K562 (cell line): ENCODE measurements around the gene ZNF652. TPM values are rescaled to one million over a fixed set of nuclear protein-coding genes. Genes with fewer than 3 reads are reported as not detected.

ENCODE experiments used
- ATAC-seq: fragments of 200-7000 bp; cut with Tn5 transposase; 3 replicates; pipeline ENCODE4 v1.9.1; 2020; ENCODE audit warnings: moderate library complexity
- BruUV-seq: library from RNA; stranded (reverse); fragments of 400-500 nt; replicated peaks from 2 replicates; lab custom pipeline; 2021; lab: Mats Ljungman, UMichigan
- CTCF ChIA-PET: fragments of 300-600 bp; formaldehyde crosslinking; extraction: SDS; loops from one replicate; lab custom pipeline; 2021; ENCODE audit warnings: low intra/inter-chr PET ratio; lab: Yijun Ruan, JAX
- POLR2A ChIA-PET: fragments of 300-600, 350-650 bp; sonication (Branson Sonifier 250); formaldehyde crosslinking; extraction: SDS; loops from one replicate; lab custom pipeline; 2021; ENCODE audit warnings: antibody characterized with exemption, inconsistent platforms; lab: Yijun Ruan, JAX
- DNase-seq, 4 experiments: peaks; one replicate each; pipeline versions ENCODE4 v3.0.0 to v3.0.0-alpha.2; 2011 to 2018; ENCODE audit warnings: low spot score in 3 of 4, mixed read lengths in 3 of 4; ENCODE audit errors: extremely low read depth in 1 of 4
- FAIRE-seq: peaks from 2 replicates; lab custom pipeline; 2011; peaks lifted over from hg19 to GRCh38; lab: Jason Lieb, UNC
- H2AFZ ChIP-seq: 2 replicates; pipeline ENCODE4 v1.6.0; 2011; ENCODE audit warnings: low read depth, low read length, control low read depth, inconsistent platforms
- H3K27ac ChIP-seq: fragments of 200-600 bp; 3 replicates; pipeline ENCODE4 v1.8.0; 2011; ENCODE audit warnings: low read depth, mild to moderate bottlenecking, control low read depth, inconsistent platforms, low read length, moderate library complexity, mixed read lengths; ENCODE audit errors: extremely low read depth
- H3K27me3 ChIP-seq, 2 experiments: fragments of 300-600 bp in 1 of 2; 2 replicates in 1 of 2; 3 replicates in 1 of 2; pipeline versions ENCODE4 v1.6.0 to v1.8.0; 2011; ENCODE audit warnings: inconsistent platforms in 2 of 2, low read length in 2 of 2, mild to moderate bottlenecking in 1 of 2, mixed read lengths in 1 of 2, moderate library complexity in 1 of 2; ENCODE audit not compliant: control insufficient read depth in 2 of 2, insufficient read depth in 2 of 2
- H3K36me3 ChIP-seq: fragments of 300-600 bp; 3 replicates; pipeline ENCODE4 v1.8.0; 2011; ENCODE audit warnings: mild to moderate bottlenecking, low read length, inconsistent platforms; ENCODE audit not compliant: control insufficient read depth, insufficient read depth
- H3K4me1 ChIP-seq, 2 experiments: fragments of 200-600 bp in 1 of 2; replicated peaks in 1 of 2; 2 replicates in 1 of 2; 3 replicates in 1 of 2; pipeline versions ENCODE4 v1.5.1 to v1.8.0; 2011; ENCODE audit warnings: inconsistent platforms in 2 of 2, low read length in 2 of 2, mild to moderate bottlenecking in 1 of 2, mixed read lengths in 1 of 2, moderate library complexity in 1 of 2; ENCODE audit not compliant: control insufficient read depth in 2 of 2, insufficient read depth in 2 of 2
- H3K4me2 ChIP-seq: 2 replicates; pipeline ENCODE4 v1.6.1; 2011; ENCODE audit warnings: low read length, control low read depth, inconsistent platforms, mixed read lengths; ENCODE audit not compliant: insufficient read depth
- H3K4me3 ChIP-seq: fragments of 200-600 bp; sonication (generic), shearing (Covaris generic); 2 replicates; pipeline ENCODE4 v1.5.1; 2016; ENCODE audit warnings: control low read depth, inconsistent platforms
- H3K79me2 ChIP-seq: fragments of 200-600 bp; 3 replicates; pipeline ENCODE4 v1.8.0; 2011; ENCODE audit warnings: low read length, inconsistent platforms; ENCODE audit not compliant: control insufficient read depth, insufficient read depth
- H3K9ac ChIP-seq, 2 experiments: 2 replicates each; pipeline versions ENCODE4 v1.6.0 to v1.6.1; 2011; ENCODE audit warnings: low read depth in 2 of 2, low read length in 2 of 2, control low read depth in 1 of 2, inconsistent platforms in 1 of 2, mild to moderate bottlenecking in 1 of 2, mixed read lengths in 1 of 2; ENCODE audit not compliant: insufficient read depth in 1 of 2
- H3K9me1 ChIP-seq: one replicate; pipeline ENCODE4 v1.6.0; 2011; ENCODE audit warnings: inconsistent platforms, mild to moderate bottlenecking, low read length, moderate library complexity; ENCODE audit not compliant: control insufficient read depth, insufficient read depth
- H3K9me3 ChIP-seq: replicated peaks from 2 replicates; pipeline ENCODE4 v1.5.1; 2011; ENCODE audit warnings: low read depth, low read length, inconsistent platforms; ENCODE audit not compliant: control insufficient read depth, insufficient read depth
- H4K20me1 ChIP-seq: replicated peaks from 2 replicates; pipeline ENCODE4 v1.6.1; 2011; ENCODE audit warnings: low read length, inconsistent platforms, mixed read lengths; ENCODE audit not compliant: control insufficient read depth, insufficient read depth
- HCFC1 ChIP-seq: IDR thresholded peaks from 2 replicates; pipeline ENCODE4 v1.6.1; 2012; ENCODE audit warnings: low read depth, low read length, improper control_type of control experiment
- MAX ChIP-seq: sonication (generic); formaldehyde crosslinking; IDR thresholded peaks from 2 replicates; pipeline ENCODE4 v1.9.0; 2022; ENCODE audit warnings: mild to moderate bottlenecking, missing genetic modification reagents
- MTA1 ChIP-seq: fragments of 450-650 bp; IDR thresholded peaks from 2 replicates; pipeline ENCODE4 v1.6.1; 2017; ENCODE audit warnings: borderline replicate concordance
- NELFE ChIP-seq: IDR thresholded peaks from 2 replicates; pipeline ENCODE4 v1.6.1; 2011; ENCODE audit warnings: mild to moderate bottlenecking; ENCODE audit not compliant: insufficient read depth, insufficient read length
- RBM25 ChIP-seq: fragments of 200-400 bp; formaldehyde crosslinking; IDR thresholded peaks from 2 replicates; pipeline ENCODE4 v1.6.1; 2018; ENCODE audit warnings: low read length, low read depth, moderate library complexity; ENCODE audit not compliant: severe bottlenecking
- RFX7 ChIP-seq: fragments of 250-450 bp; sonication (Bioruptor Pico); IDR thresholded peaks from 2 replicates; pipeline ENCODE4 v1.5.1; 2021; ENCODE audit warnings: mild to moderate bottlenecking
- ZNF277 ChIP-seq: fragments of 250-450 bp; sonication (Bioruptor Pico); IDR thresholded peaks from 2 replicates; pipeline ENCODE4 v1.8.0; 2022; ENCODE audit warnings: inconsistent platforms, mild to moderate bottlenecking, moderate library complexity, borderline replicate concordance
- ZNF785 ChIP-seq: fragments of 250-450 bp; sonication (Bioruptor Pico); IDR thresholded peaks from 2 replicates; pipeline ENCODE4 v1.4.0; 2020; ENCODE audit warnings: mild to moderate bottlenecking
- WGBS: fragments of 100-300 bp; shearing (Covaris generic); methylation state at CpG from one replicate; pipeline ENCODE4 v1.1.6; 2016; ENCODE audit warnings: low coverage, mixed read lengths; ENCODE audit not compliant: insufficient coverage; ENCODE audit errors: missing lambda C conversion rate; 5-methylcytosine and 5-hydroxymethylcytosine counted together
- in situ Hi-C: fragments of 300-500 bp; cut with MboI; formaldehyde crosslinking; loops from 4 replicates; pipeline ENCODE4 v1.15.0; 2018; ENCODE audit warnings: inconsistent platforms, mixed read lengths
- intact Hi-C: fragments of 100-400 bp; cut with micrococcal nuclease; formaldehyde crosslinking; loops from 2 replicates; pipeline ENCODE4 v1.14.2; 2022
- polyA plus RNA-seq, 8 experiments: library from polyadenylated mRNA; depleted of rRNA in 4 of 8; stranded (reverse) in 5 of 8; unstranded in 3 of 8; fragments of >200 nt; fragmentation: Nextera tagmentation in 2 of 8; fragmentation: Illumina TruSeq in 1 of 8; extraction: Ambion mirVana in 2 of 8; extraction: Trizol in 1 of 8; gene quantifications; 2 replicates each; pipeline versions ENCODE4 v1.2.1 to v1.2.3, GENCODE V29; 2011 to 2014; ENCODE audit warnings: inconsistent platforms in 1 of 8, missing spikeins in 1 of 8
- total RNA-seq, 7 experiments: library from RNA; depleted of rRNA in 6 of 7; stranded (reverse); fragments of >200 nt in 6 of 7; fragmentation: Illumina TruSeq in 2 of 7; extraction: Trizol in 2 of 7; gene quantifications; 2 replicates each; pipeline versions ENCODE4 v1.2.1 to v1.2.3, GENCODE V29; 2011 to 2021; ENCODE audit warnings: low replicate concordance in 1 of 7

The ZNF652 gene
- total and polyA plus RNA-seq, 9 of the 15 experiments (the other 6 are each of a cell fraction or from before 2014, with no cell fraction given) = 5.1 to 15.5 (median 7.8) TPM

GRCh38 chr17:49409066-49409465 is 47.0 kb upstream of the ZNF652 start:
- Histone ChIP-seq H3K79me2 (peaks cover 13% of the 10 kb centered on the region), H3K4me2 (no peak overlapping the region), H3K9ac (no peak overlapping the region), H2AFZ (no peak overlapping the region), H3K27me3 (no peaks in the 10 kb centered on the region), H3K27ac (no peak overlapping the region), H3K4me3 (no peak overlapping the region), H3K4me1 (peaks cover 0 to 5% of the 10 kb centered on the region in 2 experiments; a peak in 1 of 5 replicates), H3K9me1 (no peaks in the 10 kb centered on the region), H3K9me3 (no peaks in the 10 kb centered on the region), H3K36me3 (peaks cover 91% of the 10 kb centered on the region), H4K20me1 (0 out of 2 replicates have a peak, but pooled peaks cover 4% of the 10 kb centered on the region)
- intact Hi-C loops (loop anchor here (2.0 kb wide), 1 partner anchor 140 kb away; no protein-coding TSS in a partner anchor), in situ Hi-C loops (no loop called here)
- ATAC-seq = no peak
- 98% methylated on average over 11 of the region's 14 CpGs for WGBS
- TF ChIP-seq ZNF277 (CRISPR knock-in tag) (no peak), MTA1 (no peak), HCFC1 (no peak), RBM25 (no peak), NELFE (no peak), RFX7 (CRISPR knock-in tag) (no peak), MAX (no peak), ZNF785 (CRISPR knock-in tag) (no peak)
- no TSS peak for BruUV-seq
- ChIA-PET CTCF (interaction anchor here (0.7 to 2.4 kb wide), 3 partner anchors 140 to 157 kb away, joined by 3 to 29 read pairs (median 20); no protein-coding TSS in a partner anchor), POLR2A (interaction anchor here (0.6 kb wide), 1 partner anchor 143 kb away, joined by 3 read pairs; no protein-coding TSS in a partner anchor)
- FAIRE-seq = no peak
- no peak for DNase-seq
